Vagina (tissue), 2 donors: Measurements from ENCODE around the gene GSG1L2.

ENCODE experiments used
- CTCF ChIP-seq, 3 experiments: fragments of 450-650 bp in 2 of 3; fragments of 200-600 bp in 1 of 3; sonication (generic) in 1 of 3; IDR thresholded peaks; one replicate each; pipeline ENCODE4 v1.5.1; 2017 to 2019; ENCODE audit warnings: antibody characterized with exemption in 3 of 3, mild to moderate bottlenecking in 2 of 3, moderate library complexity in 2 of 3
- POLR2AphosphoS5 ChIP-seq, 2 donors: sonication (generic); formaldehyde crosslinking; IDR thresholded peaks; one replicate each; pipeline ENCODE4 v1.9.0; 2017; ENCODE audit warnings: antibody characterized with exemption in 2 of 2, mild to moderate bottlenecking in 2 of 2, low read depth in 1 of 2; ENCODE audit not compliant: insufficient read depth in 1 of 2

- TF ChIP-seq CTCF (IDR thresholded peaks at IDR 0.05) (no peak), POLR2AphosphoS5 (IDR thresholded peaks at IDR 0.05; ENCODE audit: insufficient read depth in 1 of 2, low read depth in 1 of 2) (no peak)
Observed at GRCh38 chr17:9765322-9765721, 56.6 kb downstream of the GSG1L2 start.
